Measurements from ENCODE around the gene AK9.

DNA sequence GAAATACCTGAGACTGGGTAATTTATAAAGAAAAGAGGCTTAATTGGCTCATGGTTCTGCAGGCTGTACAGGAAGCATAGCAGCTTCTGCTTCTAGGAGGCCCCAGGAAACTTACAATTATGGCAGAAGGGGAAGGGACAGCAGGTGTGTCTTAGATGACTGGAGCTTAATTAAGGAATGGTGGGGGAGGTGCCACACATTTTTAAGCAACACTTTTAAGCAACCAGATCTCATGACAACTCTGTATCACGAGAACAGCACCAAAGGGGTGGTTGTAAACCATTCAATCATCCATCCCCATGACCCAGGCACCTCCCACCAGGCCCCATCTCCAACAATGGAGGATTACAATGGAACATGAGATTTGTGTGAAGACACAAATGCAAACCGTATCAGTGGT lies 27.0 kb upstream of the AK9 start:
- no peak for TF ChIP-seq POLR2A (IDR thresholded peaks at IDR 0.05)
- TF ChIP-seq CTCF (IDR thresholded peaks at IDR 0.05), result no peak
